ENCODE results near the gene RAB15.

- TF ChIP-seq CTCF (IDR thresholded peaks at IDR 0.05; ENCODE audit: insufficient read depth, low read depth, low read length) (no peak), EZH2 (IDR thresholded peaks at IDR 0.05; ENCODE audit: insufficient read depth, low read length) (no peak)
Observed at GRCh38 chr14:64947710-64948611, 24.2 kb downstream of the RAB15 start.

All from astrocyte (in vitro differentiated cells and primary cell).